Activated naive CD4-positive, alpha-beta T cell treated with anti-CD3 and anti-CD28 coated beads for 36 hours (primary cell): ENCODE measurements around the gene CDC42EP3. TPM values are rescaled to one million over a fixed set of nuclear protein-coding genes. Genes with fewer than 3 reads are reported as not detected.

Experiments
- CTCF ChIA-PET: fragments of 350-600 bp; sonication (Branson Sonifier 250); formaldehyde crosslinking; loops from one replicate; lab custom pipeline; 2021; ENCODE audit warnings: antibody characterized with exemption; lab: Charles Lee
- DNase-seq: peaks from one replicate; pipeline ENCODE4 v3.0.0-alpha.2; 2020
- H3K27ac Mint-ChIP-seq: one replicate; pipeline ENCODE4 v1.8.0; 2021; ENCODE audit warnings: mild to moderate bottlenecking, mixed read lengths
- H3K27me3 Mint-ChIP-seq: one replicate; pipeline ENCODE4 v1.8.0; 2021; ENCODE audit warnings: low read depth, mixed read lengths
- H3K36me3 Mint-ChIP-seq: one replicate; pipeline ENCODE4 v1.8.0; 2021; ENCODE audit warnings: low read depth, mixed read lengths
- H3K4me1 Mint-ChIP-seq: one replicate; pipeline ENCODE4 v1.8.0; 2021; ENCODE audit warnings: low read depth, mixed read lengths
- H3K4me3 Mint-ChIP-seq: one replicate; pipeline ENCODE4 v1.8.0; 2021; ENCODE audit warnings: mild to moderate bottlenecking, moderate library complexity, mixed read lengths
- H3K9me3 Mint-ChIP-seq: one replicate; pipeline ENCODE4 v1.8.0; 2021; ENCODE audit warnings: mixed read lengths
- intact Hi-C: fragments of 100-400 bp; cut with micrococcal nuclease; formaldehyde crosslinking; loops from one replicate; pipeline ENCODE4 v1.15.1; 2023
- total RNA-seq, 2 experiments: library from RNA; stranded (reverse); gene quantifications; one replicate each; pipeline ENCODE4 v1.2.3, GENCODE V29; 2021

CDC42EP3 gene
- total RNA-seq, 2 experiments from 2014 or later, result 8.5 to 9.4 TPM

- Mint-ChIP-seq H3K4me1 (peaks cover 11% of the 10 kb centered on the region), H3K9me3 (no peaks in the 10 kb centered on the region), H3K27ac (no peak overlapping the region), H3K36me3 (no peaks in the 10 kb centered on the region), H3K27me3 (no peaks in the 10 kb centered on the region), H3K4me3 (no peak overlapping the region)
- no peak for DNase-seq
- intact Hi-C loops, result no loop called here
- CTCF ChIA-PET, result no interaction called here
Measured at GRCh38 chr2:37705191-37705590, 33.7 kb upstream of the CDC42EP3 start.

- CTCF ChIA-PET, result interaction anchor here (0.6 kb wide), 1 partner anchor 185 kb away, joined by 3 read pairs; no protein-coding TSS in a partner anchor
- Mint-ChIP-seq H3K27me3 (no peaks in the 10 kb centered on the region), H3K4me3 (no peak overlapping the region), H3K27ac (no peak overlapping the region), H3K36me3 (no peaks in the 10 kb centered on the region), H3K4me1 (no peaks in the 10 kb centered on the region), H3K9me3 (no peaks in the 10 kb centered on the region)
- intact Hi-C loops, result no loop called here
- DNase-seq, result no peak
Measured at GRCh38 chr2:37698931-37699481, 27.6 kb upstream of the CDC42EP3 start.

- no peak overlapping the region for H3K27ac Mint-ChIP-seq
- H3K9me3 Mint-ChIP-seq, result no peaks in the 10 kb centered on the region
- intact Hi-C loops, result no loop called here
- DNase-seq, result no peak
- CTCF ChIA-PET, result no interaction called here
- H3K36me3 Mint-ChIP-seq, result no peaks in the 10 kb centered on the region
- no peak overlapping the region for H3K4me3 Mint-ChIP-seq
- H3K4me1 Mint-ChIP-seq, result no peaks in the 10 kb centered on the region
- H3K27me3 Mint-ChIP-seq, result no peaks in the 10 kb centered on the region
Measured at GRCh38 chr2:37695336-37695735, 23.9 kb upstream of the CDC42EP3 start.

GRCh38 chr2:37692711-37693110 lies 21.3 kb upstream of the CDC42EP3 start:
- H3K36me3 Mint-ChIP-seq, result no peaks in the 10 kb centered on the region
- no peaks in the 10 kb centered on the region for H3K9me3 Mint-ChIP-seq
- CTCF ChIA-PET, result interaction anchor here (0.6 kb wide), 1 partner anchor 214 kb away, joined by 3 read pairs; no protein-coding TSS in a partner anchor
- intact Hi-C loops, result no loop called here
- no peak overlapping the region for H3K27ac Mint-ChIP-seq
- no peak for DNase-seq
- H3K27me3 Mint-ChIP-seq, result no peaks in the 10 kb centered on the region
- H3K4me1 Mint-ChIP-seq, result peaks cover under 1% of the 10 kb centered on the region
- no peak overlapping the region for H3K4me3 Mint-ChIP-seq

- no peaks in the 10 kb centered on the region for H3K9me3 Mint-ChIP-seq
- H3K27ac Mint-ChIP-seq, result no peak overlapping the region
- H3K27me3 Mint-ChIP-seq, result no peaks in the 10 kb centered on the region
- DNase-seq, result no peak
- intact Hi-C loops, result no loop called here
- CTCF ChIA-PET, result interaction anchor here (0.5 kb wide), 1 partner anchor 275 kb away, joined by 3 read pairs; no protein-coding TSS in a partner anchor
- H3K4me1 Mint-ChIP-seq, result peaks cover 5% of the 10 kb centered on the region
- H3K4me3 Mint-ChIP-seq, result no peak overlapping the region
- no peaks in the 10 kb centered on the region for H3K36me3 Mint-ChIP-seq
Measured at GRCh38 chr2:37689751-37690150, 18.3 kb upstream of the CDC42EP3 start.

GRCh38 chr2:37688771-37689468 lies 17.5 kb upstream of the CDC42EP3 start:
- Mint-ChIP-seq H3K36me3 (no peaks in the 10 kb centered on the region), H3K4me1 (peaks cover 13% of the 10 kb centered on the region), H3K27me3 (no peaks in the 10 kb centered on the region), H3K9me3 (no peaks in the 10 kb centered on the region), H3K4me3 (no peak overlapping the region), H3K27ac (peak overlapping the region; percentile 4)
- no peak for DNase-seq
- intact Hi-C loops, result no loop called here
- CTCF ChIA-PET, result interaction anchor here (0.5 kb wide), 1 partner anchor 274 kb away, joined by 3 read pairs; no protein-coding TSS in a partner anchor

GRCh38 chr2:37686792-37687526 lies 15.5 kb upstream of the CDC42EP3 start:
- intact Hi-C loops, result no loop called here

GRCh38 chr2:37684809-37685208 lies 13.4 kb upstream of the CDC42EP3 start:
- H3K27me3 Mint-ChIP-seq, result no peaks in the 10 kb centered on the region
- intact Hi-C loops, result loop anchor here (1.0 to 2.0 kb wide), 5 partner anchors 13 to 99 kb away; no protein-coding TSS in a partner anchor
- DNase-seq, result no peak
- no peaks in the 10 kb centered on the region for H3K9me3 Mint-ChIP-seq
- H3K27ac Mint-ChIP-seq, result no peak overlapping the region
- CTCF ChIA-PET, result interaction anchor here (0.8 to 1.0 kb wide), 2 partner anchors 30 to 130 kb away, joined by 3 read pairs; no protein-coding TSS in a partner anchor
- no peak overlapping the region for H3K4me3 Mint-ChIP-seq
- no peaks in the 10 kb centered on the region for H3K36me3 Mint-ChIP-seq
- peaks cover 26% of the 10 kb centered on the region for H3K4me1 Mint-ChIP-seq

More at GRCh38 chr2:37686792-37687526, 15.5 kb upstream of the CDC42EP3 start:
- Mint-ChIP-seq H3K4me1 (peaks cover 26% of the 10 kb centered on the region), H3K36me3 (no peaks in the 10 kb centered on the region), H3K27ac (no peak overlapping the region), H3K9me3 (no peaks in the 10 kb centered on the region), H3K27me3 (no peaks in the 10 kb centered on the region), H3K4me3 (no peak overlapping the region)
- CTCF ChIA-PET, result no interaction called here
- no peak for DNase-seq

- Mint-ChIP-seq H3K27me3 (no peaks in the 10 kb centered on the region), H3K27ac (peak overlapping the region; percentile 81), H3K4me3 (no peak overlapping the region), H3K9me3 (no peaks in the 10 kb centered on the region), H3K36me3 (no peaks in the 10 kb centered on the region), H3K4me1 (peaks cover 26% of the 10 kb centered on the region)
- CTCF ChIA-PET, result interaction anchor here (0.6 to 1.0 kb wide), 4 partner anchors 17 to 193 kb away, joined by 3 to 5 read pairs (median 4); no protein-coding TSS in a partner anchor
- no peak for DNase-seq
- intact Hi-C loops, result loop anchor here (1.0 to 2.0 kb wide), 5 partner anchors 12 to 98 kb away; no protein-coding TSS in a partner anchor
Measured at GRCh38 chr2:37683921-37684780, 12.7 kb upstream of the CDC42EP3 start.

- Mint-ChIP-seq H3K4me1 (peaks cover 26% of the 10 kb centered on the region), H3K36me3 (no peaks in the 10 kb centered on the region), H3K9me3 (no peaks in the 10 kb centered on the region), H3K27ac (peak overlapping the region; percentile 81), H3K27me3 (no peaks in the 10 kb centered on the region), H3K4me3 (no peak overlapping the region)
- CTCF ChIA-PET, result interaction anchor here (0.6 to 0.9 kb wide), 3 partner anchors 16 to 194 kb away, joined by 3 to 5 read pairs (median 5); no protein-coding TSS in a partner anchor
- intact Hi-C loops, result no loop called here
- no peak for DNase-seq
Measured at GRCh38 chr2:37683241-37683640, 11.8 kb upstream of the CDC42EP3 start.

- Mint-ChIP-seq H3K27me3 (no peaks in the 10 kb centered on the region), H3K9me3 (no peaks in the 10 kb centered on the region), H3K36me3 (no peaks in the 10 kb centered on the region), H3K27ac (no peak overlapping the region), H3K4me1 (peaks cover 24% of the 10 kb centered on the region), H3K4me3 (no peak overlapping the region)
- intact Hi-C loops, result no loop called here
- DNase-seq, result no peak
- CTCF ChIA-PET, result no interaction called here
Measured at GRCh38 chr2:37682473-37682872, 11.0 kb upstream of the CDC42EP3 start.
